IgD-negative memory B cell (primary cell): ENCODE data around the gene ANTKMT. TPM values are rescaled to one million over a fixed set of nuclear protein-coding genes. Genes with fewer than 3 reads are reported as not detected.
A peak's percentile ranks its signal among the peaks of the same experiment; 100 is the strongest.
"Not testable (repeated sequence)": the region's sequence is repeated elsewhere in the genome, so short reads cannot be mapped to it uniquely, and the experiment has no call there.

Source experiments
- H3K27ac Mint-ChIP-seq, 3 donors: one replicate each; pipeline ENCODE4 v1.8.0; 2020 to 2022; ENCODE audit warnings: mild to moderate bottlenecking in 3 of 3, mixed read lengths in 3 of 3, moderate library complexity in 1 of 3
- H3K27me3 Mint-ChIP-seq: one replicate; pipeline ENCODE4 v1.8.0; 2021; ENCODE audit warnings: mixed read lengths
- H3K36me3 Mint-ChIP-seq: one replicate; pipeline ENCODE4 v1.8.0; 2020; ENCODE audit warnings: mild to moderate bottlenecking, mixed read lengths
- H3K4me1 Mint-ChIP-seq, 3 donors: one replicate each; pipeline ENCODE4 v1.8.0; 2020 to 2022; ENCODE audit warnings: mixed read lengths in 3 of 3, mild to moderate bottlenecking in 1 of 3
- H3K4me3 Mint-ChIP-seq, 4 donors: one replicate each; pipeline ENCODE4 v1.8.0; 2020 to 2022; ENCODE audit warnings: mild to moderate bottlenecking in 4 of 4, mixed read lengths in 4 of 4, moderate library complexity in 3 of 4
- H3K9me3 Mint-ChIP-seq, 3 donors: one replicate each; pipeline ENCODE4 v1.8.0; 2020 to 2021; ENCODE audit warnings: mixed read lengths in 3 of 3, mild to moderate bottlenecking in 1 of 3
- polyA plus RNA-seq: library from polyadenylated mRNA; unstranded; fragments of 300-500 nt; fragmentation: Illumina TruSeq; gene quantifications from one replicate; pipeline ENCODE4 v1.2.3, GENCODE V29; 2021

ANTKMT gene
- polyA plus RNA-seq, 1 donor from 2014 or later = 84.7 TPM

DNA sequence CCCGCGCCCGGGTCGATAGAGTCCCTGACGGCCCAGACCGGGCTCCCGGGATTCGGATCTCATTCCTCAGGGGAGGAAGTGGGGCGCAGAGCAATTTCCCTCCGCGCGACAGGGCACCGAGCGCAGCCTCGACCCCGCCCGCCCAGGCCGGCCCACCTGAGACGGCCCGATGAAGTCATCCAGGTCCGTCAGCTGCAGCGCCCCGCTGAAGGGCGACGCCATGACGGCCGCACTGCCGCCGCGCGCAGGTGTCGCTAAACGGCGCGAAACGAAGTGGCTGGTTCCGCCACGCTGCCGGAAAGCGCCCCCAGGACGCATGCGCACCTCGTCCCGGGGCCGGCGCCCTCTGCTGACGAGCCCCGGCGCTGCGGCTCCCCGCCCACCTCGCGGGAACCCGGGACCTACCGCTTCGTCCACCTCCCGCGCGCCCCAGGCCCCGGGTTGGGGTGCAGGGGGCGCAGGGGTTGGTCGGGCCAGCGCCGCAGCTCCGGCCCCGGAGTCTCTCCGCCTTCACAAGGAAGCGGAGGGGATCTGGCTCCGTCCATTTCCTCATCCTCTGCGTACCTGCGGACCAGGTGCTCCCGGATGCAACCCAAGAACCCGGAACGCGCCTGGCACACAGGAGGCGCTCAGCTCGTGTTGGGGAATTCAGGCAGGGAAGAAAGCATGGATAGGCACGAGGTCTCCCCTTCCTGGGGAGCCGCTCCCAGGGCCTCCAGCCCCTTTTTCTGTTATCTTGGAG, 20.0 kb downstream of the ANTKMT start, which contains the start of gene CIAO3:
Gene CIAO3 (minus strand): TSS at position 234 of the 742 bp plus-strand sequence. CDS start 12 bp downstream, at position 222.
- Mint-ChIP-seq H3K4me3 (peak within 1 kb of the TSS; percentile 87 to 98 (median 89)), H3K36me3 (peaks cover 4% of the 10 kb centered on the region), H3K9me3 (no peaks in the 10 kb centered on the region), H3K27ac (peak within 1 kb of the TSS; percentile 57 to 89 (median 82)), H3K27me3 (no peaks in the 10 kb centered on the region), H3K4me1 (peaks cover 9 to 16% (median 10%) of the 10 kb centered on the region in 3 donors)

DNA sequence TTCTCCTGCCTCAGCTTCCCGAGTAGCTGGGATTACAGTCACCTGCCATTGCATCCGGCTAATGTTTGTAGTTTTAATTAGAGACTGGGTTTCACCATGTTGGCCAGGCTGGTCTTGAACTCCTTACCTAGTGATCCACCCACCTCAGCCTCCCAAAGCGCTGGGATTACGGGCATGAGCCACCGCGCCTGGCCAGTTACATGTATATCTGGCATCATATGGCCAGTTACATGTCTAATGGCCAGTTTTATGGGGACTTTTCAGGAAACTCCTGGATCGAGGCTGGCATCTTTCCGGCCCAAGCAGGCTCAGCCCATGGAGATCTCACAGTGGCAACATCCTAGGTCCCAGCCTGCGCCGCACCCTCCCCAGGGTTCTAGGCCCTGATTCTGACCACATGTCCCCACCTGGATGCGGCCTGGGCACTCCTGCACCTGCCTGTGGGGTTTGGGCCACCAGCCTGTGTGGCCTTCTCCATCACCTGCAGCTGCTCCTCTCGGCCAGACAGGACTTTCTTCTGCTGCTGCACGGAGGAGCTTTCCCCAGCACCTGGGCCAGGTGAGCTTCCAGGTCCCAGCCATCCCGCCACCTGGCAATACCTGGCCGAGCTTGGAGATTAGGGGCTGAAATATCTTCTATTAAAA, 21.2 kb downstream of the ANTKMT start:
- no peaks in the 10 kb centered on the region for H3K27me3 Mint-ChIP-seq
- H3K9me3 Mint-ChIP-seq = no peaks in the 10 kb centered on the region
- peaks cover 9 to 10% (median 9%) of the 10 kb centered on the region in 3 donors for H3K4me1 Mint-ChIP-seq
- peak overlapping the region; percentile 54 to 98 (median 84) for H3K4me3 Mint-ChIP-seq
- peaks cover 2% of the 10 kb centered on the region for H3K36me3 Mint-ChIP-seq
- peak overlapping the region in 2 of 3 donors; percentile 57 to 82 for H3K27ac Mint-ChIP-seq

DNA sequence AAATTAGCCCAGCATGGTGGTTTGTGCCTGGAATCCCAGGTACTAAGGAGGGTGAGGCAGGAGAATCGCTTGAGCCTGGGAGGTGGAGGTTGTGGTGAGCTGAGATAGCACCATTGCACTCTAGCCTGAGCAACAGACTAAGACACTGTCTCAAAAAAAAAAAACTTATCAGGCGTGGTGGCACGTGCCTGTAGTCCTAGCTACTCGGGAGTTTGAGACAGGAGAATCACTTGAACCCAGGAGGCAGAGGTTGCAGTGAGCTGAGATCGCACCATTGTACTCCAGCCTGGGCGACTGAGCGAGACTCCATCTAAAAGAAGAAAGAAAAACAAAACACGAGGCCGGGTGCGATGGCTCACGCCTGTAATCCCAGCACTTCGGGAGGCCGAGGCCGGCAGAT, 21.9 kb downstream of the ANTKMT start:
- H3K27me3 Mint-ChIP-seq, H3K36me3 Mint-ChIP-seq, H3K9me3 Mint-ChIP-seq: not testable (repeated sequence)
- Mint-ChIP-seq H3K4me3 (peak overlapping the region in 1 of 4 donors; percentile 98), H3K4me1 (peaks cover 3 to 10% (median 5%) of the 10 kb centered on the region in 3 donors), H3K27ac (peak overlapping the region in 1 of 3 donors; percentile 82)

DNA sequence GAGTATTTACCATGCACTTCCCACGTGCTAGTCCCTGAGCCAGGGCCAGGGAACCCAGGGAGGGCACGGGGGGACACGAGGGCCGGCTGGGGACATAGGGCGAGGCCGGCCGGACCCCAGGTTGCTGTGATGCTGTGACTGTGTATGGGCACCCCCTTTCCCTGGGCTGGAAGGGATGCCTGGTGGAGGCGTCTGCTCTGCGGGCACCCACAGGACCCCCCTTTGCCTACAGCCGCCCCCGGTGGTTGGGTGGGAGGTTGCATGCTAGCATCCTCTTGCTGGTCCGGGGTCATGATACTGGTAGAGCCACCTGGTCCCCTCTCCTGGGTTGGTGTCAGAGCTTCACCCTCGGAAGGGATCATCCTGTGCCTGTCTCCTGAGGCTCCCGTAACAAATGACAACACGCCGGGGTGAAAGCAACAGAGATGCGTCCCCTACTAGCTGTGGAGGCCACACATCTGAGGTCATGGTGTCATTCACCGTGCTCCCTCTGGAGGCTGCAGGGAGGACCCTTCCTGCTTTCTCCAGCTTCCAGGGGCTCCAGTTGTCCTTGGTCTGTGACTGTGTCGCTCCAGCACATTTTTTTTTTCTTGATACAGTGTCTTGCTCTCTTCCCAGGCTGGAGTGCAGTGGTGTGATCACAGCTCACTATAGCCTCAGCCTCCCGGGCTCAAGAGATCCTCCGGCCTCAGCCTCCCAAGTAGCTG, 23.0 kb downstream of the ANTKMT start:
- Mint-ChIP-seq H3K4me3 (no peak overlapping the region), H3K4me1 (peaks cover 0 to 6% (median 2%) of the 10 kb centered on the region in 3 donors), H3K36me3 (no peaks in the 10 kb centered on the region), H3K27me3 (no peaks in the 10 kb centered on the region), H3K27ac (no peak overlapping the region), H3K9me3 (no peaks in the 10 kb centered on the region)

DNA sequence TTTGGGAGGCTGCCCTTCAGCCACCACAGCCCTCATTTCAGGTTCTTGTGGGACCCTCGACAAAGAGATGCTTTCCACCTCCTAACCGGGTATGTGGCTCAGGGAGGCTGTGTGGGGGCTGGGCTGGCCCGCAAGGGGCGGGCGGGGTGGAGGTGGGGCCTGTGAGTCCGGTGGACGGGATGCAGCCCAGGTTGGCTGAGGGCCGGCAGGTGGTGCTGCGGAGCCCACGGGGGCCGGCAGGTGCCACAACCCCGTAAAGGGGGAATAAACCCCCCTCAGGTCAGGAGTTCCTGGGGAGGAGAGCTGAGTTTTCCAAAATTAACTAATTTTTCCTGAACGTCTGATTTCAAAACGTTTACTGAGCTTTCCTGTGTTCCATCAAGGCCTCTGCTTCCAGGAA, 24.8 kb downstream of the ANTKMT start:
- H3K27ac Mint-ChIP-seq = no peak overlapping the region
- H3K9me3 Mint-ChIP-seq = no peaks in the 10 kb centered on the region
- H3K36me3 Mint-ChIP-seq = no peaks in the 10 kb centered on the region

DNA sequence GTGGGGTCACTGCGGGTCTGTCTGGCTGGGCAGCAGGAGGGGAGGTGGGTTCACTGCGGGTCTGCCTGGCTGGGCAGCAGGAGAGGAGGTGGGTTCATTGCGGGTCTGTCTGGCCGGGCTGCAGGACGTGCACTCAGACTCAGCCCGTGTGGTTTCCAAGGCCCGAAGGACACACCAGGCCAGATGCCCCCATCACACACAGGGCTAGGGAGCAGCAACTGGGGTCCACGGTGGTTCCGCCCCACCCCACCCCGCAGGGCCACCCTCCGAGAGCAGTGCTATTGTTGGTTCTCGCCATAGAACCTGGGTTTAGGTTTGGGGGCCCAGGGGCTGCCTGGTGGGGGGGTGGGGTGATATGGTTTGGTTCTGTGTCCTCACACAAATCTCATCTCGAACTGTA, 25.7 kb downstream of the ANTKMT start:
- Mint-ChIP-seq H3K27ac (no peak overlapping the region), H3K9me3 (no peaks in the 10 kb centered on the region), H3K4me1 (peaks cover 0 to 1% (median 0%) of the 10 kb centered on the region in 3 donors), H3K27me3 (no peaks in the 10 kb centered on the region), H3K4me3 (peak overlapping the region in 1 of 4 donors; percentile 17), H3K36me3 (no peaks in the 10 kb centered on the region)

More for the DNA sequence above, 24.8 kb downstream of the ANTKMT start:
- no peaks in the 10 kb centered on the region for H3K27me3 Mint-ChIP-seq
- peaks cover 0 to 1% (median 0%) of the 10 kb centered on the region in 3 donors for H3K4me1 Mint-ChIP-seq
- H3K4me3 Mint-ChIP-seq = no peak overlapping the region

DNA sequence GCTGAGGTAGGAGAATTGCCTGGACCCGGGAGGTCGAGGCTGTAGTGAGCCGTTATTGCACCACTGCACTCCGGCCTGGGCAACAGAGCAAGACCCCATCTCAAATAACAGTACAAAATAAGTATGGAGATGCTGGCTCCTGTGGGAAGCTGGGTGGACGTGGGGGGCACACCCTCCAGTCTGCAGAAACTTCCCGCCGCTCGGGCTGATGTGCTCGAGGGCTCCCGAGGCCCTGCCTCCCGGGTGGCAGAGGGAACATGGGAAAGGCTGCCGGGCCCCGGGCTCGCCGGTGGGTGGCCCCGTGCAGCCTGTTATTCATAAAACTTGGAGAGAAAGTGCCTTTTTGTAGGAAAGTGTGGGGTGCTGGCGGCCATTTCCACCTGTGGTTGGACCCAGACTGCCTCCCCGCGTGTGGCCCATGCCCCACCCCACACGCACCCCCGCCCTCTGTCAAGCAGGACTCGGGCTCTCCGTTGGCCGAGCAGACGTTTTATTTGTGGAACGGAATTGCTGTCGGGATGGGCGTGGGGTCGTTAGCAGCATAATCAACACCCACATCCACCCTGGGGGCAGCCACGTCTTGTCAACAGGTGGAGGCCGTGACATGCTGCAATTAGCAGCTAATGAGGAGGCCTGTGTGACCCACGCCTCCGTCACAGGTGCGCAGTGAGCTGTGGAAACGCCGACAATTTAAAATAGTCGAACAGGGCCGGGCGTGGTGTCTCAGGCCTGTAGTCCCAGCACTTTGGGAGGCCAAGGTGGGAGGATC, 27.2 kb downstream of the ANTKMT start:
- Mint-ChIP-seq H3K27me3 (peaks cover 1% of the 10 kb centered on the region), H3K36me3 (no peaks in the 10 kb centered on the region), H3K4me3 (no peak overlapping the region), H3K4me1 (peaks cover 0 to 1% (median 0%) of the 10 kb centered on the region in 3 donors), H3K27ac (no peak overlapping the region), H3K9me3 (no peaks in the 10 kb centered on the region)

DNA sequence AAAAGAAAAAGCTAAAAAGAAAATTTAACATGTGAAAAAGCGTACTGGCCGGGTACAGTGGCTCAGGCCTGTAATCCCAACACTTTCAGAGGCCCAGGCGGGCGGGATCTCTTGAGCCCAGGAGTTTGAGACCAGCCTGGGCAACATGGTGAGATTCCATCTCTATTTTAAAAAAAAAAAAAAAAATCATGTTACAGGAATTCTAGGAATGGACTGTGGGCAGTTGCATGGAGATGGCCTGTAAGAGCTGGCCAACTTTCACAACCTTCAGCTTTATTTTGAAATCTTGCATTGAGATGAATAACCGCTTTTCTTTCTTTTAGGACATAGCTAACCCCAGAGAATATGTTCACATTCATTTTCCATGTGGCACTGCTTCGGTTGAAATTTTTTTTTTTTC, 28.1 kb downstream of the ANTKMT start:
- no peaks in the 10 kb centered on the region for H3K9me3 Mint-ChIP-seq
- no peak overlapping the region for H3K27ac Mint-ChIP-seq
- peaks cover 1% of the 10 kb centered on the region for H3K27me3 Mint-ChIP-seq
- no peak overlapping the region for H3K4me3 Mint-ChIP-seq
- H3K36me3 Mint-ChIP-seq = no peaks in the 10 kb centered on the region
- H3K4me1 Mint-ChIP-seq = peaks cover 0 to 1% (median 0%) of the 10 kb centered on the region in 3 donors

DNA sequence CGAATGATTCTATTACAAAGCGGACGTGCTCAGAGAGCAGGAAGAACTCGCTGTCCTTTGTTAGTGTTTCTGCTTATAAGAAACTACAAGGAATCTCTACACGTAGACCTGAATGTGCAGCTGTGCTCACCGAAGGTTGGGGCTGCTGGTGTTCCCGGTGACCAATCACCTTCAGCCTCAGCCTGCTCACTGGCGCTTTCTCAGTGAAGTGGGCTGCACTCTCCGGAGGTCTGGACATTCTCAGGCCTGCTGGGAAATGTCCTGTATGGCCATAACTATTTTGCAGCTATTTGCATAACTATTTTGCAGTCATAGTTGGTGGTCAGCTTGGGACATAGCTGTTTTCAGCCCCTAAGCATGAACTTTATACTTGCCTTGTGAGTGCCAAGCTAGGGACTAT, 29.5 kb downstream of the ANTKMT start:
- H3K27me3 Mint-ChIP-seq = peaks cover 4% of the 10 kb centered on the region
- no peak overlapping the region for H3K27ac Mint-ChIP-seq
- H3K4me3 Mint-ChIP-seq = no peak overlapping the region
- H3K4me1 Mint-ChIP-seq = peaks cover 0 to 3% (median 1%) of the 10 kb centered on the region in 3 donors
- no peaks in the 10 kb centered on the region for H3K9me3 Mint-ChIP-seq
- no peaks in the 10 kb centered on the region for H3K36me3 Mint-ChIP-seq

DNA sequence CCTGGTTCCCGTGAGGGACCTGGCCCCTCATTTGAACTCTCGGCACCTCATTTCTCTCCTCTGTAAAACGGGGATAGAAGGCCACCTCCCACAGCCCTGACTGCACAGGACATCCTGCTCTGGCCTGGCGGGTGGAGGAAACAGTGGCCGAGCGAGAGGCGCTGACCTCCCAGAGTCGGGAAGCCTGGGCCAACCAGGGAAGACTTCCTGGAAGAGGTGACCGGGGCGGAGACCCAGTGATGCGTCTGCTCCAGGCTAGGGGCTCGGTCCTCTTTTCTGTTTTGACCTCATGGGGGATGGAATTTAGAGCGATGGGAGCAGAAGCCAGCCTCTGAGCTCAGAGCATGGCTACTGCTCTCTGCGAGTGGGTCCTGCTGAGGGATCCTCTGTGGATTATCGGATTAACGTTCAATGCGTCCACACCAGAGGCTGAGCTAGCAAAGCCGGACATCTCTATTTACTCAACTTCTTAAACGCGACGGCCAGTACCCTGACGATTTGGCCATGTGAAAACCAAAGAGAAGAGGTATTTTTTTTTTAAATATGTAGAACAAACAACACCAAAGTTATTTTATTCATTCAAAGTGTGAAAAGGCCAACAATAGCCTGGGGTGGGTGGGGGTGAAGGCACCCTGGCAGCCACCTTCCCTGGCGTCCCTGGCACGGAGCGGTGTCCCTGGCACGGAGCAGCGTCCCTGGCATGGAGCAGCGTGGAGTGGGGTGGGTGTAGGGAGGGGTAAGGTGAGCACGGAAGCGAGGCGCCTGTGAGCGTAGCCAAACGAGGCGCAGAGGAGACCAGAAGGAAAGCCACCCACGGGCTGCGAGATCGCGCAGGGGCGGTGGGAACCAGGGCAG, 30.4 kb downstream of the ANTKMT start:
- no peaks in the 10 kb centered on the region for H3K36me3 Mint-ChIP-seq
- H3K9me3 Mint-ChIP-seq = peaks cover 0 to 1% (median under 1%) of the 10 kb centered on the region in 3 donors
- H3K27me3 Mint-ChIP-seq = peaks cover 4% of the 10 kb centered on the region
- H3K27ac Mint-ChIP-seq = no peak overlapping the region
- peaks cover 0 to 3% (median 1%) of the 10 kb centered on the region in 3 donors for H3K4me1 Mint-ChIP-seq
- no peak overlapping the region for H3K4me3 Mint-ChIP-seq

DNA sequence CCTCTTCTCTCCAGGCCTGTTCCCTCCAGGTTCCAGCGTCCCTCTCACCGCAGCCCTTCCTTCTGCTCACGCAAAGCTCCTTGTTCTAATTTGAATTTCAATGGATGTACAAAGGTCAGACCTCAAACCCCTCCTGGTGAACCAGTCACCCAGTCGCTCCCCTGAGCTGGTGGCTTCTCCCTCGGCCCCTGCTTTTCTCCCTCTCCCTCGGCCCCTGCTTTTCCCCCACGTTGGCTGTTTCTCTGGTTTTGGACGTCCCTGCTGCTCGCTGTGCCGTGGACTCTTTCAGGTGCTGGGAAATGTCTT, 31.0 kb downstream of the ANTKMT start:
- peaks cover 0 to 4% (median 3%) of the 10 kb centered on the region in 3 donors for H3K9me3 Mint-ChIP-seq
- H3K4me3 Mint-ChIP-seq = no peak overlapping the region
- peaks cover 4% of the 10 kb centered on the region for H3K27me3 Mint-ChIP-seq
- peaks cover 0 to 3% (median 1%) of the 10 kb centered on the region in 3 donors for H3K4me1 Mint-ChIP-seq
- H3K27ac Mint-ChIP-seq = no peak overlapping the region
- H3K36me3 Mint-ChIP-seq = no peaks in the 10 kb centered on the region

DNA sequence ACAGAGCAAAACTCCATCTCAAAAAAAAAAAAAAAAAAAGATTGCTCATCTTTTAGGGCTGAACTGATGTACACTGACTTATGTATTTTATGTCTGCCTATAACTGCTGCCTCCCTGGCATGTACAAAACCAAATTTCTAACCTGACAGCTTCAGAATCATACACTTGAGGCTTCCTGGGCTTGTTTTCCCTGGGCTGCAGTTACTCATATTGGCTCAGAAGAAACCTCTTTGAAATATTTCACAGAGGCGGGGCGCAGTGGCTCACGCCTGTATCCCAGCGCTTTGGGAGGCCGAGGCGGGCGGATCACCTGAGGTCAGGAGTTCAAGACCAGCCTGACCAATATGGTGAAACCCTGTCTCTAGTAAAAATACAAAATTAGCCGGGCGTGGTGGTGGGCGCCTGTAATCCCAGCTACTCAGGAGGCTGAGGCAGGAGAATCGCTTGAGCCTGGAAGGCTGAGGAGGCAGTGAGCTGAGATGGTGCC, 33.2 kb downstream of the ANTKMT start:
- not testable (repeated sequence) for H3K9me3 Mint-ChIP-seq, H3K4me3 Mint-ChIP-seq, H3K36me3 Mint-ChIP-seq, H3K27ac Mint-ChIP-seq, H3K27me3 Mint-ChIP-seq, H3K4me1 Mint-ChIP-seq

DNA sequence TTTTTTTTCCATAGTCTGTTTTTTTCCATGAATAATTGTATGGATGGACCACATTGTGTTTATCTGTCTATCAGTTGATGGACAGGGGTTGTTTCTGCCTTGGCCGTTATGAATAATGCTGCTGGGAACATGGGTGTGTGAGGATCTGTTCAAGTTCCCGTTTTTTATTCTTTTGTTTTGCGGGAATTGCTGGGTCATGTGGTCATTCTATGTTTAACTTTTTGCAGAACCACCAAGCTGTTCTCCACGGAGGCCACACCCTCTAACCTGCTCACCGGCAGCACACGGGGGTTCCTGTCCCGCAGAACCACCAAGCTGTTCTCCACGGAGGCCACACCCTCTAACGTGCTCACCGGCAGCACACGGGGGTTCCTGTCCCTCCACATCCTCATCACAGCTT, 33.7 kb downstream of the ANTKMT start:
- H3K4me3 Mint-ChIP-seq = no peak overlapping the region

DNA sequence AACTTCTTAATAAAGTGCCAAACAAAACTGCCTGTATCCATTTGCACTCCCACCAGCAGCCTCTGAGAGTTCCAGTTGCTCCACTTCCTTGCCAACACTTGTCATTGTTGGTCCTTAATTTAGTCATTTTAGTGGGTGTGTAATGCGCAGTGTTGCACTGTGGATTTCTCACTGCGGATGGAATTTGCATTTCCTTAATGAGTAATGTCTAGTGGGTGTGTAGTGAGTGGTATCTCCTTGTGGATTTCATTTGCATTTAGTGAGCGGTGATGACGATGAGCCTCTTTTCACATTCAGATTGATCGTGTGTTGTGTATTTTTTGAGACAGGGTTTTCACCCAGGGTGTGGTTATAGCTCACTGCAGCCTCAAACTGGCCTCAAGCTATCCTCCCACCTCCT, 35.5 kb downstream of the ANTKMT start:
- Mint-ChIP-seq H3K27me3 (peaks cover 8% of the 10 kb centered on the region), H3K4me3 (no peak overlapping the region), H3K4me1 (peaks cover 0 to 5% (median 0%) of the 10 kb centered on the region in 3 donors), H3K27ac (peak overlapping the region in 1 of 3 donors; percentile 47), H3K9me3 (peaks cover 0 to 4% (median 3%) of the 10 kb centered on the region in 3 donors), H3K36me3 (peaks cover 2% of the 10 kb centered on the region)

More for the DNA sequence above, 33.7 kb downstream of the ANTKMT start:
- Mint-ChIP-seq H3K4me1 (peaks cover 0 to 5% (median 0%) of the 10 kb centered on the region in 3 donors), H3K27me3 (peaks cover 8% of the 10 kb centered on the region), H3K27ac (no peak overlapping the region), H3K36me3 (peaks cover 2% of the 10 kb centered on the region), H3K9me3 (peaks cover 0 to 4% (median 3%) of the 10 kb centered on the region in 3 donors)
